Osteoblast (primary cell): Measurements from ENCODE around the gene BAG1. TPM values are rescaled to one million over a fixed set of nuclear protein-coding genes. Genes with fewer than 3 reads are reported as not detected.
A peak's percentile ranks its signal among the peaks of the same experiment; 100 is the strongest.

Source experiments
- DNase-seq: peaks from one replicate; pipeline ENCODE4 v3.0.0; 2011; ENCODE audit warnings: low spot score, mixed read lengths; ENCODE audit not compliant: insufficient read length; ENCODE audit errors: missing footprints
- H2AFZ ChIP-seq: 2 replicates; pipeline ENCODE4 v1.6.0; 2011; ENCODE audit warnings: mild to moderate bottlenecking, low read length
- H3K27ac ChIP-seq: 2 replicates; pipeline ENCODE4 v1.5.1; 2011; ENCODE audit warnings: mild to moderate bottlenecking, low read depth, low read length, moderate library complexity
- H3K27me3 ChIP-seq: 2 replicates; pipeline ENCODE4 v1.6.0; 2012; ENCODE audit warnings: mild to moderate bottlenecking, control low read depth, inconsistent platforms, low read length, moderate library complexity; ENCODE audit not compliant: insufficient read depth
- H3K36me3 ChIP-seq: 2 replicates; pipeline ENCODE4 v1.5.1; 2011; ENCODE audit warnings: mild to moderate bottlenecking, low read length, control low read depth, moderate library complexity; ENCODE audit not compliant: insufficient read depth
- H3K4me1 ChIP-seq: 2 replicates; pipeline ENCODE4 v1.5.1; 2011; ENCODE audit warnings: mild to moderate bottlenecking, low read length, control low read depth, moderate library complexity; ENCODE audit not compliant: insufficient read depth
- H3K4me2 ChIP-seq: 2 replicates; pipeline ENCODE4 v1.6.0; 2011; ENCODE audit warnings: mild to moderate bottlenecking, low read length; ENCODE audit not compliant: insufficient read depth
- H3K4me3 ChIP-seq: fragments of 200-600 bp; sonication (generic); 3 replicates; pipeline ENCODE4 v1.5.1; 2012; ENCODE audit warnings: mild to moderate bottlenecking, low read length, inconsistent platforms; ENCODE audit not compliant: insufficient read depth
- H3K79me2 ChIP-seq: 2 replicates; pipeline ENCODE4 v1.6.0; 2012; ENCODE audit warnings: mild to moderate bottlenecking, low read length, control low read depth, inconsistent platforms; ENCODE audit not compliant: insufficient read depth
- H3K9me3 ChIP-seq: 2 replicates; pipeline ENCODE4 v1.5.1; 2011; ENCODE audit warnings: low read depth, low read length, control low read depth
- H4K20me1 ChIP-seq: 2 replicates; pipeline ENCODE4 v1.6.0; 2012; ENCODE audit warnings: mild to moderate bottlenecking, low read length, control low read depth; ENCODE audit not compliant: insufficient read depth
- total RNA-seq: library from RNA; depleted of rRNA; stranded (reverse); fragments of >200 nt; gene quantifications from 2 replicates; pipeline ENCODE4 v1.2.3, GENCODE V29; 2012
- TF ChIP-seq, protein P1 (sequence below): IDR thresholded peaks from 2 replicates; pipeline ENCODE4 v1.5.1; 2011; ENCODE audit warnings: mild to moderate bottlenecking, low read depth, low read length, moderate library complexity; ENCODE audit errors: extremely low read depth

The BAG1 gene
- total RNA-seq, 1 donor, result 29.3 TPM

DNA sequence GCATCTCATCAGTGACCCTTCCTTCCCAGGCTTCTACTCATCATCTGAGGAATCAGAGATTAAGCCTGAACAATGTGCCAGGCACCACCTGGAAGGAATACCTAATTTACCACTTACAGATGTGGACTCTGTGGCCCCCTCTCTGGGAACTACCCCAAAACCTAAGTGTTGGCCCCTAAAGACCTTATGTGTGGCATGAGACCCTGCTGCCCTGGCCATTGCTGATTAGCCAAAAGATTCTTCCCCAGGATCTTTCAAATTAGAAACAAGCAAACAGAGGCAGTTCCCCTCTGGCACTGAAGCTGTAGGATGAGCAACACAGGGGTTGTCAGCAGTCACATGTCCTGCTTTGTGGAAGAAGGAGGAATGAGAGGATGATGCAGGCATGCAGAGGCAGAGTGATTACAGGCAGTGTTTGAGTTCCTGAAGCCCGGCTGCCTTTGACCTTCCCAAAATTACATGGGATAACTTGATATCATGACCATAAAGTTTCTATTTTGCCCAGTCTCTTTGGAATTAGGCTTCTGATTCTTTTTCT is 14.0 kb downstream of the BAG1 start:
- Histone ChIP-seq H3K4me1 (peaks cover 8% of the 10 kb centered on the region), H3K27ac (peak overlapping the region; percentile 61), H4K20me1 (no peaks in the 10 kb centered on the region), H2AFZ (peak overlapping the region; percentile 63), H3K27me3 (no peaks in the 10 kb centered on the region), H3K79me2 (no peaks in the 10 kb centered on the region), H3K36me3 (peaks cover 27% of the 10 kb centered on the region), H3K9me3 (no peaks in the 10 kb centered on the region), H3K4me3 (no peak overlapping the region), H3K4me2 (peak overlapping the region; percentile 0)
- TF ChIP-seq, protein P1, sequence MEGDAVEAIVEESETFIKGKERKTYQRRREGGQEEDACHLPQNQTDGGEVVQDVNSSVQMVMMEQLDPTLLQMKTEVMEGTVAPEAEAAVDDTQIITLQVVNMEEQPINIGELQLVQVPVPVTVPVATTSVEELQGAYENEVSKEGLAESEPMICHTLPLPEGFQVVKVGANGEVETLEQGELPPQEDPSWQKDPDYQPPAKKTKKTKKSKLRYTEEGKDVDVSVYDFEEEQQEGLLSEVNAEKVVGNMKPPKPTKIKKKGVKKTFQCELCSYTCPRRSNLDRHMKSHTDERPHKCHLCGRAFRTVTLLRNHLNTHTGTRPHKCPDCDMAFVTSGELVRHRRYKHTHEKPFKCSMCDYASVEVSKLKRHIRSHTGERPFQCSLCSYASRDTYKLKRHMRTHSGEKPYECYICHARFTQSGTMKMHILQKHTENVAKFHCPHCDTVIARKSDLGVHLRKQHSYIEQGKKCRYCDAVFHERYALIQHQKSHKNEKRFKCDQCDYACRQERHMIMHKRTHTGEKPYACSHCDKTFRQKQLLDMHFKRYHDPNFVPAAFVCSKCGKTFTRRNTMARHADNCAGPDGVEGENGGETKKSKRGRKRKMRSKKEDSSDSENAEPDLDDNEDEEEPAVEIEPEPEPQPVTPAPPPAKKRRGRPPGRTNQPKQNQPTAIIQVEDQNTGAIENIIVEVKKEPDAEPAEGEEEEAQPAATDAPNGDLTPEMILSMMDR, result no peak
- peak; percentile 86 for DNase-seq

DNA sequence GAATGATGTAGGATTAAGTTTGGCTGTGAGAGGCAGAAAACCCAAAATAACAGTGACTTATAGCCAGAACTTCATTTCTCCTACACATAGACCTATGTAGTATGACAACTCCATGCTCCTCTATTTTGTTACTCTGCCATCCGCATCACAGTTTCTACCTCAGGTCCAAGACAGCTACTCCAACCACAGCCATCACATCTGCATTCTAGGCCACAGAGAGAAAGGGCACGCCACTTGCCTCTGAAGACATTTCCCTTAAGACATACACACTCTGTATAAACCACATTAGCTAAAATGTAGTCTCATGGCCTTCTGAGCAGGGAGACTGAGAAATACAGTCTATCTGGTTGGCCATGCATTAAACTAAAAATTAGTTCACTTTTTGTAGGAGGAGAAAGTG is 14.5 kb downstream of the BAG1 start:
- TF ChIP-seq, protein P1, result no peak

DNA sequence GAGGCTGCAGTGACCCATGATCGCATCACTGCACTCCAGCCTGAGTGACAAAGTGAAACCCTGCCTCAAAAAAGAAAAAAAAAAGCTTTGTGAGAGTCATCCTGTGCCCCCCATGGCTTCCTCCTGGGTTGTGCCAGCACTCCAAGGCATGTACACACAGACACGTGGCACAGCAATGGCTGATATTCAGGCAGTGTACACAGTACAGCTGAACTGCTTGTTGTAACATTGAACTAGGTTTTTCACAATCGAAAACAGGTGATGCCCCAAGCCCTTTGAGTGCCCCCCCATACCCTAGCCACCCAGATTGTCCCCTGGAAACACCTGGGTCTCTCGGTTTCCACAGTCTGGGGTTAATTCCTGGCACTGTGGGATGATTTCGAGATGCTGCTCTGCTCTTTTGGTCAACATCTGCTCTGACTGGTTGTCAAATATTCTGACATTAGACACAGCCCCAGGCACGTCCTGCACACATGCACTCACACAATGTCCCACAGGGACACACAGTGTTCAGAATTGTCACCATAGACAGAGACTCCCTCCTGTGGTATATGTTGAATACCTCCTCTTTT is 15.3 kb downstream of the BAG1 start:
- no peak overlapping the region for H3K27ac ChIP-seq
- no peak overlapping the region for H3K4me3 ChIP-seq
- H3K79me2 ChIP-seq, result no peaks in the 10 kb centered on the region
- TF ChIP-seq, protein P1, result no peak
- DNase-seq, result peak; percentile 34
- no peak overlapping the region for H2AFZ ChIP-seq
- no peak overlapping the region for H3K4me2 ChIP-seq
- H3K27me3 ChIP-seq, result no peaks in the 10 kb centered on the region
- no peaks in the 10 kb centered on the region for H4K20me1 ChIP-seq
- H3K36me3 ChIP-seq, result peaks cover 13% of the 10 kb centered on the region
- no peaks in the 10 kb centered on the region for H3K9me3 ChIP-seq
- peaks cover 8% of the 10 kb centered on the region for H3K4me1 ChIP-seq

More for the DNA sequence above, 14.5 kb downstream of the BAG1 start:
- Histone ChIP-seq H2AFZ (peak overlapping the region; percentile 63), H3K4me1 (peaks cover 8% of the 10 kb centered on the region), H4K20me1 (no peaks in the 10 kb centered on the region), H3K27ac (peak overlapping the region; percentile 61), H3K9me3 (no peaks in the 10 kb centered on the region), H3K36me3 (peaks cover 21% of the 10 kb centered on the region), H3K27me3 (no peaks in the 10 kb centered on the region), H3K4me2 (peak overlapping the region; percentile 0), H3K4me3 (no peak overlapping the region), H3K79me2 (no peaks in the 10 kb centered on the region)
- DNase-seq, result no peak

DNA sequence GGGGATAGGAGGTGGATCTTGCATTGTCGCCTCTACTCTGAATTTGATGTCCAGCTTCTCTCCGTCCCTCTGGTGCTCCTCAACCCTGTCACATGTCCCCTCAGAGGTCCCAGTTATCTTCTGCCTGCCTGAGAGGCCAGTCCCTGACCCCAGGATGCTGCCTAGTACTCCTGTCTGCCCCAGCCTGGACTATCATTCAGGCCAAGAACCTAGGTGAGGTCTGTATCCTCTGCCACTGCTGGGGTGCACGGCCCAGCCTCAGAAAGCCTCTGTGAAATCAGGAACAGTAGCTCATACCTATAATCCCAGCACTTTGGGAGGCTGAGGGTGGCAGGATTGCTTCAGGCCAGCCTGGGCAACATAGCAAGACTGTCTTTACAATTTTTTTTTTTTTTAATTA is 15.9 kb downstream of the BAG1 start:
- Histone ChIP-seq H3K36me3 (peaks cover 12% of the 10 kb centered on the region), H3K4me2 (no peak overlapping the region), H3K79me2 (no peaks in the 10 kb centered on the region)

More for the DNA sequence above, 15.9 kb downstream of the BAG1 start:
- no peaks in the 10 kb centered on the region for H3K9me3 ChIP-seq
- no peaks in the 10 kb centered on the region for H4K20me1 ChIP-seq
- no peak overlapping the region for H3K27ac ChIP-seq
- no peak for DNase-seq
- no peak overlapping the region for H3K4me3 ChIP-seq
- H2AFZ ChIP-seq, result no peak overlapping the region
- peaks cover 8% of the 10 kb centered on the region for H3K4me1 ChIP-seq
- no peaks in the 10 kb centered on the region for H3K27me3 ChIP-seq
- TF ChIP-seq, protein P1, result no peak
